ENCODE measurements around the gene KNOP1.

- TF ChIP-seq CTCF (IDR thresholded peaks at IDR 0.05) (no peak), POLR2A (IDR thresholded peaks at IDR 0.05) (no peak)
Observed at GRCh38 chr16:19710991-19711545, 7.0 kb downstream of the KNOP1 start.

All from tibial nerve (tissue), 3 donors.